GM04503 (cell line): ENCODE results near the gene HACD2.
"Not testable (repeated sequence)": the region's sequence is repeated elsewhere in the genome, so short reads cannot be mapped to it uniquely, and the experiment has no call there.

ENCODE experiments used
- DNase-seq: peaks from one replicate; pipeline ENCODE4 v3.0.0-alpha.2; 2012; ENCODE audit warnings: low read depth

HACD2 gene, protein sequence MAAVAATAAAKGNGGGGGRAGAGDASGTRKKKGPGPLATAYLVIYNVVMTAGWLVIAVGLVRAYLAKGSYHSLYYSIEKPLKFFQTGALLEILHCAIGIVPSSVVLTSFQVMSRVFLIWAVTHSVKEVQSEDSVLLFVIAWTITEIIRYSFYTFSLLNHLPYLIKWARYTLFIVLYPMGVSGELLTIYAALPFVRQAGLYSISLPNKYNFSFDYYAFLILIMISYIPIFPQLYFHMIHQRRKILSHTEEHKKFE

DNA sequence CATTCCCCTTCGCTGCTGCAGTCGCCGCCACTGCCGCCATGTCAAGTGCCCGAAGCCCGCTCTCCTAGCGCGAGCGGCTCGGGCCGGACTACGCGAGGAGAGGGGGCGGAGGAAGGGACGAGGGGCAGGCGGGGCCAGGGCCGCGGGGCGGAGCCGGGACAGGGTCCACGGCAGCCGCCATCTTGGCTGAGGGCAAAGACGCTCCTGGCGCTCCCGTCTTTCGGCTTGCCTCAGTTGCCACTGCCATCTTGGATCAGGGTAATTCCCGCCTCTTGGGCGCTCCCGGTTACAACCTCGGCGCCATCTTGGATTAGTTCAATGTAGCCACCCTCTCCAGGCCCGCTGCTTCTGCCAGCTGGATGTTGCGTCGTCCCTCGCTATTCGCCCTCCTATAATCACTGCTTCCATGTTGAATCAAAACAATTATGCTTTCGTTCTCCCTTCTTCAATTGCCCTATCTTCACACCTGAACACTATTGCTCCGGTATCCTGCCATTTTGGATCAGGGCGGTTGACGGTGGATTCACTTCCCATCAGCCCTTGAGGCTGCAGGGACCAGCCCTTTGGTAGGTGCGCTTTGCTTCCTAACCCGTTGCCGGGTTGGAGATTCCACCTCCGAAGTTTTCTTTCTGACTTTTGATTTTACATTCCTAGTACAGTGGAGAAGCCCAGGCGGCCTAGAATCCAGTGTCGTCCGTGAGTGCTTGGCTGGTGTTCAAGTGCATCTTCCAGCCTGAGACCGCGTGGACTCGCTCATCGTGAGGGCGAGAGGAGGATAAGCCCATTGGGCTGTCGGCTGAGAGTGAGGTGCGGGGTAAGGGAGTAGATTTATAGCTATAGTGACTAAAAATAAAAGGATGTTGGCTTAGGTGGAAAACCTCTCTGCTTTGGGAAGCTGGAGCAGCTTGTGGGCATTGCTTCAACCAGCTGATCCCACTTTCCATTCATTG lies at the start of gene HACD2:
TSS of gene HACD2 (minus strand) at position 66 of the 950 bp plus-strand sequence. CDS start at position 40, 26 bp downstream.
- peak; percentile 83 for DNase-seq

DNA sequence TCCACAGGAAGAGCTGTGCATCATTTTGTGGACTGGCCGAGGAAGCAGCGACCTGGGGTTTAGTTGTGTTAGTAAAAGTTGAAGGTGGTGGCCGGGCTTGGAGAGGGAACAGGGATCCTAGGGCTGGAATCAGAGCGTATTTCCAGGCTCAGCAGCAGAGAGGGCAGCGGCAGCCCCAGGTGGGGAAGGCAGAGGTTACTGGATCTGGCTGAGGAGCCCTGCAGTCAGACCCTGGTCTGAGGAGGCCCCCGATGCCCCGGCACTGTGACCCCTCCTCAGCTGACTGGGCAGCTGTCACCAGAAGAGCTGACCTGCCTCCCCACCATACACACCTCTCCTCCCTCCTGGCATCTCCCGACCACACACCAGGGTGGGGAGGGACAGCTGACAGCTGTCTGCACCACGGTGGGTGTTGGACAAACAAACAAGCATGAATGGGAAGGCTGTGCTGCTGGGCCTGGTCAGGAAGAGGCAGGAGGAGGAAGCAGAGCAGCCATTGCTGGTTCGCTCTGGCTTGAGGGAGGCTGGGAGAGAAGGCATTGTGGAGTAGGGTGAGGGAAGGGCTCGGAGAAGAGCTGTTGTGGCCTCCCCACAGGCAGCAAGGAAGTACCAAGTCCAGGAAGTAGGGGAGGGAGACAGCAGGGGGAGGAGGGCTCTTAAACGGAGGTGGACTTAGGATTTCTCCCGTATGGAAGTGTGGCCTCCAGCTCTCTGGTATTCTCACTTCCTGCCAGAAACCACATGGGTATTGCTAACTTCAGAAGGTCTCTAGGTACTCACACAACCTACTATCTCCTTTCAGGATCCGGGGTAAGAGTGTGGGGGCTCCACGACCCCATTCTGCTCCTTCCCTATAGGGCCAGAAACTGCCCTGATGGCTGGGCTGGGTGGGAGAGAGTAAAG lies 49.5 kb upstream of the HACD2 start:
- DNase-seq: no peak

DNA sequence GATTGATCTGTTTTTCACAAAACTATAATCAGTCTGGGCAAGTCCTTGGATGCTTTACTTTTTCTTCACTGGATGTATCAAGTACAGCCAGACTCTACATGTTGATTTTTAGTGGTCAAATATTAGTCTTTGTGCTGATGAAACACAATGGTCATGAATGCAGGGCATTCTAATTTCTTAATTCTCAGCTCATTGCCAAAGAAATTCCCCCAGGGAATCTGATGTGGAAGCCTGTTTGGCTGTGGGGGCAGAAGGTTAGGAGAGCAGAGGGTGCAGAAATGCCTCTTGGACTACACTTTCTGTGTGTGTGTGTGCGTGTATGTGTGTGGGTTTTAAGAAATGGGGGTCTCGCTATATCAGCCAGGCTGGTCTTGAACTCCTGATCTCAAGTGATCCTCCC lies 48.7 kb upstream of the HACD2 start:
- DNase-seq: no peak

DNA sequence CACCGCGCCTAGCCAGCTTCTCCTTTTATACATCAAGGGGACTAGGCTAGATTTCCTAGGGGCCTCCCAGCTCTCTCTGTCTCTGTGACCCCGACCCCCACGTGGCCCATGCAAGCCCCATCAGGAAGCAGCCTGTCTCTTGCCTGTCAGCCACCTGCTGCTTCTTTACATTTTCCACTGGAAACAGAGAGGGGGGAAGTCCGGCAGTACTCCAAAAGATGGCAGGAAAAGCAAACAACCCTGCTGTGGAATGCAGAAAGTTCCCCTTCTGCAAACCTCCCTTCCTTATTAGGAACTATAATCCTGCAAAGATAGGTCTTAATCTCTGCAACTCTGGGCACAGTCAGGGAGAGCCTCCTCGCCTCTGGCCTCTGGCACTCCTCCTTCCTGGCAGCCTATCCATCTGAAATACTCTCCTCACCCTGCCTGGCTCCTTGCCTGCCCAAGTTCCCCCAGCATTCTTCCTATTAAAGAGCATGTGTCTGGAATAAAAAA lies 47.4 kb upstream of the HACD2 start:
- no peak for DNase-seq

DNA sequence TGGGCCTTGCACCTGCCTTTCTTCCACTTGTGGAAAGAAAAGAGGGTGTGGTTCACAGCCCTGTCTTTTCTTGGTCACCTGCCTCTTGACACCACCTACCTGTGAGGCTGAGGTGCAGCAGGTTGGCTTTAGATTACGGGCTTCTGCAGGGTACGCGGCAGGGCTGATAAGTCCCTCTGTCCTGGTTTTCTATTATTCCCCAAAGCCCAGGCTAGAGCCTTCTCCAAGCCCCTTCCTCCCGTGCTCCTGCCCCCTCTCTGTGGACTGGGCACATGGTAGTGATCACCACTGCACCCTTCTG lies 44.8 kb upstream of the HACD2 start:
- DNase-seq: no peak

DNA sequence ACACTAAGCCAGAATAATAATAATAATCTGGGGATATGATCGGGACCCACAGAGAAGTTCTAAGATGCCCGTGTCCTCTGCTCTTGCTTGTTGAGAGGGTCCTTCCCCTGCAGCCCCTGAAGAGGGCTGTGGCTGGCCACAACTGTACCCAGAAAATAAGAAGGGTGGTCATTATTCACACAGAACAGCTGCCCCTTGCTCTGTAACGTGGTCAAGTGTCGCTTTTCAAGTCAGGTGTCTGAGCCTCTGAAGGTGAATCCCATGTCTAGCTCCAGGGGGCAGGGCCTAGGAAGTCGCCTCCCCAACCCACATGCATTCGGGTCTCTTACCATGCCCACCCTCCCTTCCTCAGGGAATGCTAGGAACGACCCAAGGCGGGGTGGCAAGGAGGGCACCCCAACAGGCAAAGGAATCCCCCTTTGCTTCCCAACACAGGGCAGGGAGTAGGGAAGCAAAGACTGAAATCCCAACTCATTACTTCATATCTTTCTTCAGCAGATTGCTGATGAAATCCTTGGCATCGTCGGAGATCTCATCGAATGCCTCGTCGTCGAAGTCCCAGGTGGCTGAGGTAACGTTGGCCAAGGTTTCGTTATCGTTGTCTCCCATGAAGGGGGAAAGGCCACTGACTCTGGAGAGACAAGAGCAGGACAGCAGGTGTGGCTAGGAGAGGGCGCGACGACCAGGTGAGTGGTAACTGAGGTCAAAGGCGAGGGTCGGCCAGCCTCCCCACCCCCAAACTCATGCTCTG lies 44.3 kb upstream of the HACD2 start:
- no peak for DNase-seq

DNA sequence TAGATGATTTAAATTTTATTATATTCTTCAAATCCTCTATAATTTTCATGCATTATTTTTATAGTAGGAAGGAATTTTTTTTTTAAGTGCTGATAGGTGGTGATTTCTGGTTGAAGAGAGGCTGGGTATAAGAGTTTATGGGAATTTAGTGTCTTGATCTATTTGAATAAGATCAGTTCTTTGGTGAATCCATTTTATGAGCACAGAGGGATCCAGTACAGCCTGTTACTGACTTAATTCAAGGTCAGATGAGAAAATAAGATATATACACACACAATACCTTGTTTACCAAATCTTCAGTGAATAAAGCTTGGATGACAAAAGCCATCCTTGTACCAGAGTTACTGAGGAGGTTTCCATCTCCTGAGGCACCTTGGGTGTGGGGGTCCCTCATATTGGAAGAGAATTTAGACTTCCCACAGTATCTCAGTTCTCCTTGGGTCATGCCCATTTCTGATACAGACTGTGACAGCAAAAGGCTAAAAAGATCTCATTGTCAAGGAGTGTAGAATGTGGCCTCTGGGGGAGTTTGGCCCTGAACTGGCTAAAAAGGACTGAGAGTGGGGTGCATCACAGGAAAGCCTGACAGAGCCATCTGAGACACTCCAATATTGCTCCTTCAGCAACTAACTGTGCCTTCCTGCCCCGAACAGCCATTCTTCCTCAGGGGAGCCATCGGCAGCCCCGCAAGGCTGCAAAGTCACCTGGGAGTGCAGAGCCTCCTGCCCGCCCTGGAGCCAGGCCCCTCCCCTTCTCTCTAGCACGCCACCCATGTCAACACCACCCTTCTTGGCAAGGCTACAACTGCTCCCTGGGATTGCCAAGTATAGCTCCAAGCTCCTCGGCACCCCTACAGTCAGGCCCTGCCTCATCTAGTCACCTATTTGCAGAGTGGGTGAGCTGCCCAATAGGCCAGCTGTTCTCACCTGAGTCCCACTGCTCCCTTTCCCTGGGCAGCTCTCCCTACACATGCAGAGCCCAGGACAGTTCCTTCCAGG lies 43.1 kb upstream of the HACD2 start:
- no peak for DNase-seq

DNA sequence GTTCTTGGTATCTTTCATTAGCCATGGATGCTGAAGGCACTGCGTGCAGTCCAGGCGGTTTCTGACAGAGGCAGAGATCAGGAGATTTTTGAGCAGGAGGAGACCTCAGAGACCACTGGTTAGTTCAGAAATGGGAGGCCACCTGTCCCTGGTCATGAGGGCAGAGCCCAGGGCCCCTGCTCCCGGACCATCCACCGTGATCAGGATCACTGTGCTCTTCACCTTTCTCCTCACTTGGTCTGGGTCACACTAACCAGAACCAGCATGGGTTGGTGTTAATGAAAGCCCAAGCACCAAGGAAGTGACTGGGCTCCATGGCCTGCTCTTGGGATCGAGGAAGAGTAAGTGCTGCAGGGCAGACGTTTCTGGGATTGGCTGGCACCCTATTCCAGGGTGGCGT lies 42.0 kb upstream of the HACD2 start:
- no peak for DNase-seq

DNA sequence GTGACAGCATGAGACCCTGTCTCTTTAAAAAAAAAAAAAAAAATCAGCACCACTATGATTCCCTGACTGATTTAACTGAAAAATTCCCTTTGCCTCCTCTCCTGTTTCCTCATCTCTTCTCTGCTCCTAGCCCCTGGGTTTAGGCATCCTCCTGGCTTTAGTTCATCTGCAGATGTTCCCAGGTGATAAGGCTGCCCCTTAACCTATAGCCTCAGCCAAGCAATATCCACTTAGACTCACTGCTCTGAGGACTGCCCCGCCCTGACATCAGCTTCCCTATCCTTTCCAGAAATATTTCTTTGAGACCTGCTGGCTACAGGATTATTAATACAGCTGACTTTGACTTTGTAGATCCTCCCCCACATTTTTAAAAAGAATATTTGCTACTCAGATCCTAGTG lies 39.4 kb upstream of the HACD2 start:
- no peak for DNase-seq

DNA sequence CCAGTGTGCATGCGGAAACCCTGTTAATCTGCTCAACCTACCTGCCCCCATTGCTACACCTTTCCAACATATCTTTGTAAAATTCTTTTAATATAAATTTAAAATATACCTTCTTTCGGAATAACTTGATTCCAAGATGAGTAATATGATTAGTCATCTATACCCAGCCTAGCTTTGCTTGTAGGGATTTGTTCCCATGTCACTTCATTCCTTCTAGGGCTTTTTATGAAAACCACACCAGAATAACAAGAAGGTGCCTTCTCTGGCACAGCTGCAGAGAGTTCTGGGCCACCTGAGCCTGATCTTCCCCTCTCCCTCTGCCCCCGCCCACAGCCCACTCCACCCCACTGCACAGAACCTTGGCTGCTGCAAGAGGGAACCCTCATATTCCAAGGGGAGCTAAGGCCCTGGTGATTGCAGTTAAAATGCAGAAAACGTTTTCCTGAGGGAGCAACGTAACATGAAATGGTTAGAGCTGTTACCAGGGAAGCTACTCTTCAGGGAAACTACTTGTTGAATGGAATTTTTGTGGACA lies 38.6 kb upstream of the HACD2 start:
- no peak for DNase-seq

DNA sequence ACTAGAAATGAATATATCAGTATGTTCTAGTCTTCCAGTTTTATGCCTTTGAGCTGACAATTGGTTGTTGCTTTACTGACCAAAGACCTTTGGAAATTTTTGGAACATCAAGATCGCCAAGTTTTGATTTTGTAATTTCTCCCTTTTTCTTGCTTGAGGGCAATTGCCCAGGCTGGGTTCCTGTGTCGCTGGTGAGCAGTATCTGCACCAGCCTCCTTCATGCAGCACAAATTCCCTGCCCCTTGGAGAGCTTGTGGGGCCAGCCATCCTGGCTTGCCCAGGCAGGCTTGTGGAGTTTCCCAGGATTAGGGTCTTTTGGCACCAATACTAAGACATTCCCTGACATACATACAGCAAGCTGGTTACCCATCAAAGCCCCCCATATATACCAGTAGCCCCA lies 37.9 kb upstream of the HACD2 start:
- no peak for DNase-seq

DNA sequence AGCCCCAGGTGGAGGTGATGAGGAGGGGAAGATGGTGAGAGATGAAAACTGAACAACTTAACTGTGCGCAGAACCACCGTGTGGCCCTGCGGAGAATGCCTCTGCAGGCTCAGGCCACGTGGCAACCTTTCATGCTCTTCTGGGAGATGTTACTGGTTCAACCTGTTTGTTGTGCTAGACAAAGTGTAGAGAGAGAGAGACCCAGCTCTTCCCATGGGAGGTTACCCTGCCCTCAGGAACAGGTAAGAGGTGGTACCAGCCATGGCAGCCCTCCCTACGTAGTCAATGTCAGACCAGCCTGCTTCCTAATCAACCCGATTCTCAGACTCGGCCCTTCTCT lies 37.0 kb upstream of the HACD2 start:
- DNase-seq: no peak

DNA sequence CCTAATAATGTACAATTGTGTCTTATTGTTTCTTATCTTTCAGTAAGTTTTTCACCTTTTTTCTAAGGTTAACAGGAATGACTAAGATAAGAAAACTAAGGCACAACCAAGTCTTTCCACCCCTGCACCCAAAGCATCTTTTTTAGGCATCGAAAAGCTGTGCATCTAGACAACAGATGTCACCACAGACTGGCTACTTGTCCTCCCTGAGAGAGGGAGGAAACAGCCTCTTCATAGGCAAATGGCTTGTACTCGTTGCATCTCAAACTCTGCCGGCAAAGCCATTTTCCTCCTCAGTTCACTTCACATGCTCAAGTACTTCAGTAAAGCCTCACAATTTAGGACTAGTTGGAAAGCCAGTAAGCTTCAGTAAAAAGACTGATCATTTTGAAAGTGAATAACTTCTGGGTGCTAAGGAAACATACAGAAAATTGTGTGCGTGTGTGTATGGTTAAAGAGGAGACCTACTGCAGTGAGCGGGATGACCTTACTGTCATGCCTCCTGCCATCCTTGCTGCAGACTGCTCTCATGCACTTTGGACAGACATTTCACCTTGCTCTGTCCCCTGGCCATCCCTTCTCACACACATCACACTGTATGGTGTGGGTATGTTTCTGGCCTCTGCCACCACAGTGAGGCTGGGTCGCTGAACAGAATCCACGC lies 36.5 kb upstream of the HACD2 start:
- DNase-seq: no peak

DNA sequence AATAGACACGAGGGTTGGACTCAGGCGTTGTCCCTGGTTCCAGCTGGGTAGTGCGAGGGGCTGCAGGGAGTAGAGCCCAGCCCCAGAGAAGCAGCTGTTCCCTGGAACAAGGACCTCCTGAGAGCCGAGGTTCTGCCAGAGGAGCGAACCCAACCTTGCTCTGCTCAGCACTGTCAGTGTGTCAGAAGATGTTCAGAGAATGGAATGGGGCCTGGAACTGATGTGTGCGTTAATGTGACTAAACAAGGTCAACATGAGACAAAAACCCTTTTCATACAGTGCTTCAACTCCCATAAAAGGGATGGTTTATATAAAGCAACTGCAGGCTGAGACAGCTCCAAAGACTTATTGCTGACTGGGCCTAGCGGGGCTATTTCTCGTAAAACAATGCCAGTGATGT lies 35.5 kb upstream of the HACD2 start:
- no peak for DNase-seq

DNA sequence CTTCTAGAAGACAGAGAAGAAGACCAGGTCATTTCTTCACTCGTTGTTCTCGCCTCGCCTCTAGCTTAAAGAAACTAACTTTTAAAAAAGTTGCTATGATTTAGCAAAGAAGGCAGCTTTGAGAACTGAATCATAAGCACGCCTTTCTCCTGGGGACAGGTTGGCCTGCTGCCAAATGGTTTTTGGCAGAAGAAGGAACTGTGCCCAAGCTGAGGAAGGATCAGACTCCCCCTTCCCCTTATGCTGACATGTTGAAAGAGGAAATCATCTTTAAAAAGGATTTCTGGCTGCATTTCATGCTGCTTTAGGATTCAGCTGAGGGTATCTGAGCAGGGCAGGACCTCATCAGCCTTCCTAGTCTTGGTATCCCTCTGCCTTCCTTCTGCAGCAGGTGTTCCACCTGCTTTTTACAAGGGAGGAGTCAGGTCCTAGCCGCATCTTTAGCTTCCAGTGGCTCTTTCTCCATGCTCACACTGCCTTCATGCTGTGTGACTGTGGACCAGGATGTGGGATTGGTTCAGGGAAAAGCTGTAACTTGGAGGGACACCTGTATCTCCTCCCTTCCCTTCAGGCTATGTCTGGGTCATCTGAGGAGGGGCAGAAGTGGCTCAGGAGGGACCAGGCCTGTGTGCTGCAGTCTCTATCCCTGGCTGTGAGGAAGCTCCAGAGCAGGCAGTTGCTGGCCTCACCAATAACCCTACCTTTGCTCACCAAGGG lies 34.1 kb upstream of the HACD2 start:
- peak; percentile 31 for DNase-seq

DNA sequence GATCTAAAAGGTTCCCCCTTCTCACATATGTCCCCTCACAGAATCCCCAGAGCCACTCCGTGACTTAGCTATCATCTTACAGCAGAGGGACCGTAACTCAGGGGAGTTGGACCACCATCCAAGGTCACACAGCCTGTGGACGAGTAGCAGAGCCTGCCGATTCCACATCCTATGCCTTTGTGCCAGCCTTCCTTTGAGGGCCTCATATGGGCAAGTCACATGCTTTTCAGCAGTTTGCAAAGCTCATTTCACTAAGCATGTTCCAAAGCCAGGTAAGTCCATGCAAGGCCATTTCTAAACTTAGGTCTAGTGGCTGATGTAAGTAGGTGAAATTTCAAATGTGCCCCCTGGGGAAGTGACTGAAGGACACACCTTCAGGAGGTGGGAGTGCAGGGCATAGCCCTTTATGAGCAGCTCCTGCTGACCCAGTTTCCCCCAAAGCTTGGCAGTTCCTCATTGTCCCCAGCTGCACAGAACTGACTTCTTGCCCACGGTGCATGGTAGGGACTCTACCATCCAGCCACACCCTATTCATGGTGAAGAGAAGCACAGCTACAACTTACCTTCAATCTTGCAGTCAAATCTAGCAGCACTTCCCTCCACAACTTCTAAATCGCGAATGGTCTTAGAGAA lies 33.3 kb upstream of the HACD2 start:
- DNase-seq: no peak

DNA sequence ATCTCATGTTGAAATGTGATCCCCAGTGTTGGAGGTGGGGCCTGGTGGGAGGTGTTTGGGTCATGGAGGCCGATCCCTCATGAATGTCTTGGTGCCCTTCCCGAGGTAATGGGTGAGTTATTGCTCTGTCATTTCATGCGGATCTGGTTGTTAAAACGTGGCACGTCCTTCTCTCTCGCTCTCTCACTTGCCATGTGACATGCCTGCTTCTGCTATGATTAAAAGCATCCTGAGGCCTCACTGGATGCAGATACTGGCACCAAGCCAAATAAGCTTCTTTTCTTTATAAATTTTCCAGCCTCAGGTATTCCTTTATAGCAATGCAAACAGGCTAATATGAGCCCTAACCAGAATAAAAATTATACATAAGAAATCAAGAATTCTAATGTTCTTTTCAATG lies 31.7 kb upstream of the HACD2 start:
- DNase-seq: no peak

DNA sequence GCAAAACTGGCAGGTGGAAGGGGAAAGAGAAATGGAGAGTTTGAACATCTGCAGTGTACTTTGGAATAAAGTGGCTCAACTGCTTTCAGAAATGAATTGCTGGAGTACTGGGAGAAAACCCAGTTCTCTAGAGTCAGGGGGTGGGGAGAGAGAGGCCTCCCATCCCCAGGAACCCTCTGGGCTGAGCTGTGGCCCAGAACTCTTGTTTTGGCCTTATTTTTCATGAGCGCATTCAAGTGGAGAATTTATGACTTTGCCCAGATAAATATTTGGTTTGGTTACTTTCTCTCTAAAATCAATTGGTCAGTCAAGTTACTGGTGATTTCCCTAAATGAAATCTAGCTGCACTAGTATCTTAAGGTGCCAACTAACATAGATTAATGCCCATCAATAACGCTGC lies 28.7 kb upstream of the HACD2 start:
- no peak for DNase-seq

DNA sequence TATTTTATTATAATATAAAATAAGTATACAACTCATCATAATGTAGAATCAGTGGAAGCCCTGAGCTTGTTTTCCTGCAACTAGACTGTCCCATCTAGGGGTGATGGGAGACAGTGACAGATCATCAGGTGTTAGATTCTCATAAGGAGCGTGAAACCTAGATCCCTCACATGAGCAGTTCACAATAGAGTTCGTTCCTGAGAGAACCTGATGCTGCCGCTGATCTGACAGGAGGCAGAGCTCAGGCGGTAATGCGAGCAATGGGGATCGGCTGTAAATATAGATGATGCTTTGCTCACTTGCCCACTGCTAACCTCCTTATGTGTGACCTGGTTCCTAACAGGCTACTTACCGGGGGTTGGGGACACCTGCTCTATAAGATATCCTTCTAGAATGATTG lies 26.8 kb upstream of the HACD2 start:
- not testable (repeated sequence) for DNase-seq
